Measurements from ENCODE around the gene MARCHF7.

- TF ChIP-seq CTCF (IDR thresholded peaks at IDR 0.05) (no peak), POLR2A (IDR thresholded peaks at IDR 0.05) (no peak)
Measured at GRCh38 chr2:159738509-159739390, 26.4 kb downstream of the MARCHF7 start.
